Activated CD4-positive, alpha-beta T cell treated with anti-CD3 and anti-CD28 coated beads for 36 hours (primary cell): ENCODE data around the gene TXNDC5. TPM values are rescaled to one million over a fixed set of nuclear protein-coding genes. Genes with fewer than 3 reads are reported as not detected.

Source experiments
- ATAC-seq: fragments of 200-7000 bp; cut with Tn5 transposase; one replicate; pipeline ENCODE4 v1.10.0; 2021; ENCODE audit warnings: mild to moderate bottlenecking, moderate library complexity
- CTCF ChIA-PET: fragments of 350-600 bp; sonication (Branson Sonifier 250); formaldehyde crosslinking; loops from one replicate; lab custom pipeline; 2021; ENCODE audit warnings: antibody characterized with exemption; lab: Charles Lee
- POLR2A ChIA-PET: fragments of 350-600 bp; sonication (Branson Sonifier 250); formaldehyde crosslinking; loops from one replicate; lab custom pipeline; 2021; ENCODE audit warnings: antibody characterized with exemption, inconsistent platforms; lab: Charles Lee
- DNase-seq: peaks from one replicate; pipeline ENCODE4 v3.0.0-alpha.2; 2020
- H3K27ac Mint-ChIP-seq: one replicate; pipeline ENCODE4 v1.8.0; 2021; ENCODE audit warnings: mixed read lengths
- H3K27me3 Mint-ChIP-seq: one replicate; pipeline ENCODE4 v1.8.0; 2021; ENCODE audit warnings: mixed read lengths
- H3K36me3 Mint-ChIP-seq: one replicate; pipeline ENCODE4 v1.8.0; 2021; ENCODE audit warnings: low read depth, mixed read lengths
- H3K4me1 Mint-ChIP-seq: one replicate; pipeline ENCODE4 v1.8.0; 2021; ENCODE audit warnings: mixed read lengths
- H3K4me3 Mint-ChIP-seq: one replicate; pipeline ENCODE4 v1.8.0; 2021; ENCODE audit warnings: mild to moderate bottlenecking, moderate library complexity, mixed read lengths
- H3K9me3 Mint-ChIP-seq: one replicate; pipeline ENCODE4 v1.8.0; 2021; ENCODE audit warnings: low read depth, mixed read lengths
- intact Hi-C, 2 experiments: fragments of 100-400 bp; cut with DNase I in 1 of 2; cut with micrococcal nuclease in 1 of 2; formaldehyde crosslinking; loops; one replicate each; pipeline versions ENCODE4 v1.14.2 to v1.15.1; 2022 to 2024; cut with DNase I, micrococcal nuclease
- total RNA-seq, 2 experiments: library from RNA; stranded (reverse); gene quantifications; one replicate each; pipeline ENCODE4 v1.2.3, GENCODE V29; 2021

TXNDC5 gene
- total RNA-seq, 2 experiments from 2014 or later: 44.4 to 52.8 TPM

DNA sequence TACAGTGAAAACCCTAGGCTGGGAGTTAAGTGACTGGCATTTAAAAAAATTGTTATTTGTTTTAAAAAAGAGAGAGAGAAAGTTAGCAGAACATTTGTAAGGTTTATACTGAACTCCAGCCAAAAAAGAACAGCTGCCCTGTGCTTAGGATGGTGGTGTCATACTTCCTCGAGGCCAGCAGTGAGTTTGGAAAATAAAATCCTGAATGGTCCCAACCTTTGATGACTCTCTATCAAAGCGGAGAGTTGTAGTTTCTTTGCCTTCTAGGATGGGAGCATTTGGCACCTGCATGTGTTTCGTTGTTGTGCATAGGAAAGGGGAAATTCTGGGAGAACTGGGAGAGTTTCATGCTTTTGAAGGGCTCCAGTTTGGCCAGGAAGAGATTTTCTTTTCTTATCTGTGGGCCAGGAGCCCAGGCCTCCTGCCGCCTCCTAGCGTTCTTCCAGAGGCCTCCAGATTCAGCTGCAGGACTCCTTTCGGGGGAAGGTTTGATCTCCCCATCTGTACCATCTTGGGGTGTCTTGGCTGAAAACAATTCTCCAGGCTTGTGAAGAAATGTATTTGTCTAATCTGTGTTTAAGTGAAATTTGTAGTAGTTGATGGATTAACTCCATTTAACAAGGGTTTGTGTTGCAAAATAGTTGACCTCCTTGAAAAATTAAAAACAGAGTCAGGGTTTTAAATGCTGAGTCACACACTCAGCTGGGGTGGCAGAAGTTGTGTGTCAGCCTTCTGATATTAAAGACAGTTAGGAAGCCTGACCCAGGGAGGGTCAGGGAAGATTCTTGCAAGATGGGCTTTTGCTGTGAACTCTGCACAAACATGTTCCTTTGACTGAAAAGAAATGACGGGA is 63.4 kb downstream of the TXNDC5 start:
- POLR2A ChIA-PET: no interaction called here
- peaks cover 6% of the 10 kb centered on the region for H3K9me3 Mint-ChIP-seq
- H3K4me3 Mint-ChIP-seq: no peak overlapping the region
- ATAC-seq (no peak), DNase-seq (no peak)
- intact Hi-C loops: no loop called here
- CTCF ChIA-PET: interaction anchor here (1.1 kb wide), 1 partner anchor 14 kb away, joined by 3 read pairs; no protein-coding TSS in a partner anchor
- no peak overlapping the region for H3K27ac Mint-ChIP-seq
- no peaks in the 10 kb centered on the region for H3K36me3 Mint-ChIP-seq
- no peaks in the 10 kb centered on the region for H3K4me1 Mint-ChIP-seq
- peaks cover 4% of the 10 kb centered on the region for H3K27me3 Mint-ChIP-seq

DNA sequence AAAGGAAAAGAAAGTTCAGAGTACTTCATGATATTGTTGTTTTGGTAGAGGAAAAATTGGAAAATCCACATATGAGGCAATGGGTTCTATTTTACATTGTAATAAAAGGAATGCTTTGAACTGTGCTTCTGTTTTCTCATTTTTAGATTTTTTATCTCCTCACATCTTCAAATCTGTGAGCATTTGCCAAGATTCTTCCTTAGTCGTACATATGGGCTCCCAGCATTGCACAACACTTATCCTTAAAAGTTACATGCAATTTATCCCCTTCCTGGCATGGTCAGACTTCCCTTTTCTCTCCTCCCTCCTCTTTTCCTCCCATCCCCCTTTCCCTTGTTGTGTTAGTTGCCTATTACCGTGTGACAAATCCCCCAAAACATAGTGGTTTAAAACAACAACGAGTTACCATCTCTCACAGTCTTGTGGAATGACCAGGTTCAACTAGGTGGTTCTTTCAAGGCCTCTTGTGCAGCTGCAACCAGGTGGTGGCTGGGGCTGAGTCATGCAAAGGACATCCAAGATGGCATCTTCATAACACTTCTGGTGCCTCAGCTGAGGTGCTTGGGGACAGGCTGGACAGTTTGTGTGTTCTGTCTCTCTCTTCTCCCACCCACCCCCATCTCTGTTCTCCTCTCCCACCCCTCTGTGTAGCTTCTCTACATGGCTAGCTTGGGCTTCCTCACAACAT is 68.7 kb downstream of the TXNDC5 start:
- ChIA-PET CTCF (interaction anchor here (1.4 kb wide), 1 partner anchor 25 kb away, joined by 3 read pairs; no protein-coding TSS in a partner anchor), POLR2A (no interaction called here)
- intact Hi-C loops: no loop called here
- H3K4me1 Mint-ChIP-seq: no peaks in the 10 kb centered on the region
- ATAC-seq (no peak), DNase-seq (no peak)
- H3K27me3 Mint-ChIP-seq: peaks cover 4% of the 10 kb centered on the region
- no peaks in the 10 kb centered on the region for H3K36me3 Mint-ChIP-seq
- peaks cover 2% of the 10 kb centered on the region for H3K9me3 Mint-ChIP-seq
- no peak overlapping the region for H3K4me3 Mint-ChIP-seq
- no peak overlapping the region for H3K27ac Mint-ChIP-seq

DNA sequence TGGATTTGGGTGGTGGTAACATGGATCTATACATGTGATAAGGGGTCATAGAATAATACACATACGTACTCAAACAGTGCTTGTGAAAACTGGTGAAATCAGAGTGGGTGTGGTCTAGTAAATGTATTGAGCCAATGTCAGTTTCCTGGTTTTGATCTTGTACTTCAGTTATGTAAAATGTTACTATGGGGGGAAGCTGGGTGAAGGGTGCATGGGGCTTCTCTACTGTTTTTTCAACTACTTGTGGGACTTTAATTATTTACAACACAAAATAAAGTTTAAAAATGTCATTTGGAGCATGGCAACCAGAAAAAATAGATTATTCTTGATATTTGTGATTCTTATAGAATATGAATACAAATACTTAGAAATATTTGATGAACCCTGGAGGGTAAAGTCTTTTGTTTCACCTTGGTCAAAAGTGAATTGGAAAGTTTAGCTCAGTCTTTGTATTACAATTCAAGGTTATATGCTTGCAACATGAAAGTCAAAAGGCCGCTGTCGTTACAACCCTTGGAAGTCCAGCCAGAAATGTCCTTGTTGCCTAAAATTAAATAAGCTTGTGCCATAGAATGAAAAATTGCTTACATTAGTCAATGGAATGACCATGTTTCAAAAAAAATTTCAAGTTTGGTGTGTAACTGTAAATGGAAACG is 74.1 kb downstream of the TXNDC5 start:
- DNase-seq (no peak), ATAC-seq (no peak)
- POLR2A ChIA-PET: no interaction called here
- Mint-ChIP-seq H3K4me1 (no peaks in the 10 kb centered on the region), H3K4me3 (no peak overlapping the region), H3K27ac (no peak overlapping the region), H3K9me3 (no peaks in the 10 kb centered on the region), H3K27me3 (peaks cover 10% of the 10 kb centered on the region), H3K36me3 (no peaks in the 10 kb centered on the region)
- CTCF ChIA-PET: interaction anchor here (0.6 kb wide), 2 partner anchors 13 to 170 kb away, joined by 4 read pairs; no protein-coding TSS in a partner anchor
- intact Hi-C loops: no loop called here

DNA sequence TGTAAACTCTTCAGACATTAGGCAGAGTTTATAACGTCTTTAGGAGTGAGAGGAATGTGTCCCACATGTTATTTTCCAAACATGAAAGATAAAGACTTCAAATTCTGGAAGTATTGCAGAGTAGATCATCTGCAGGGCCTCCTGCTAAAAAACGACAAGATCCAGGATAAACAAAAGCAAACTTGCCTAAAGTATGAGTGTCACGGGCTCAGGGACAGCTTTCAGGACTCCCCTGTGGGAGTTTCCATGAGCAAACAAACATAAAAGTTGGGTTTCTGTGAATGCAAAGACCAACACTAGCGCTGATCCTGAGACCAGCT is 76.9 kb downstream of the TXNDC5 start:
- DNase-seq (no peak), ATAC-seq (no peak)
- H3K27ac Mint-ChIP-seq: no peak overlapping the region
- intact Hi-C loops: no loop called here
- no peaks in the 10 kb centered on the region for H3K4me1 Mint-ChIP-seq
- ChIA-PET POLR2A (no interaction called here), CTCF (no interaction called here)
- H3K9me3 Mint-ChIP-seq: no peaks in the 10 kb centered on the region
- H3K4me3 Mint-ChIP-seq: no peak overlapping the region
- no peaks in the 10 kb centered on the region for H3K36me3 Mint-ChIP-seq
- peaks cover 8% of the 10 kb centered on the region for H3K27me3 Mint-ChIP-seq

DNA sequence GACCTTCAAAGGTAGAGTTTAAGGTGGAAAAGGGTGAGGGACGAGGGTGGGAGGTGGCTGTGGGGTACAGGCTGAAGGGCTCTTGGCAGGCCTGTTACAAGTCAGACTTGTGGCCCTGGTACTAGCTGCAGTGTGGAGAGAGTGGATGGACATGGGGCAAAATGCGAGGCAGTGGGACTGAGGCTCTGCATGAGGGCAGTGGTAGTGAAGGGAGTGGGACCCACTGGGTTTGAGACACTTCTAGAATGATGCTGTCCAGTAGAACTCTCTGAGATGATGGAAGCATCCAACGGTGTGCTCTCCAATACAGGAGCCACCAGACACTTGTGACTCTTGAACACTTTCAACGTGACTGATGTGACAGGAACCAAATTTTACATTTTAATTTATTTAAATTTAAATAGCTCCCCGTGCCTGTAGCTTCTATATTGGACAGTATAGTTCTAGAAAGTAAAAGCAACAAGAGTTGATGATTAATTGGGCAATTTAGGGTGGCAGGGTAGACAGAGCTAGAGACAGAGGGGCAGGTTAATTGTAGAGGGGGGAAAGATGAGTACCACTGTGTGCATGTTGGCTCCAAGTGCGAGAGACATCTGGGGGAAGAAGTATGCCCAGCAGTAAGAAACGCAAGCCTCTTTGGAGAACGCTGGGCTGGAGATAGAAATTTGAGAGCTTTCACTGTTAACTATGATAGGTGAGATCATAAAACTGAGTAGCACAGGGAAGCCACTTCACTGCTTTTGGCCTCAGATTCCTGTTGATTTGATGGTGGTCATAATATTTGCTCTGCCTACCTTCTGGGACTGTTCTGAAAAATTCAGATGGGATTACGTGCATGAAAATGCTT is 77.5 kb downstream of the TXNDC5 start:
- no peaks in the 10 kb centered on the region for H3K4me1 Mint-ChIP-seq
- no peak overlapping the region for H3K27ac Mint-ChIP-seq
- no peak for DNase-seq
- ChIA-PET POLR2A (no interaction called here), CTCF (no interaction called here)
- H3K9me3 Mint-ChIP-seq: no peaks in the 10 kb centered on the region
- H3K27me3 Mint-ChIP-seq: peaks cover 8% of the 10 kb centered on the region
- no peak for ATAC-seq
- no peak overlapping the region for H3K4me3 Mint-ChIP-seq
- no peaks in the 10 kb centered on the region for H3K36me3 Mint-ChIP-seq
- intact Hi-C loops: no loop called here

Other genes with a start within 250 kb of the TXNDC5 start
- under 1 TPM; 0.14 to 0.27 TPM for gene BMP6, start 184.7 kb downstream of the TXNDC5 start, total RNA-seq
- gene BLOC1S5, start 153.6 kb upstream of the TXNDC5 start, total RNA-seq: 10 to 100 TPM; 20.0 to 30.3 TPM
- 10 to 100 TPM; 73.4 to 74.6 TPM for gene EEF1E1, start 191.8 kb upstream of the TXNDC5 start, total RNA-seq